Putamen (tissue), 1 donor: ENCODE data around the gene RNU5D-1.
"Not testable (repeated sequence)": the region's sequence is repeated elsewhere in the genome, so short reads cannot be mapped to it uniquely, and the experiment has no call there.

Experiments
- DNase-seq: peaks from one replicate; pipeline ENCODE4 v3.0.0-alpha.2; 2016; ENCODE audit warnings: low spot score

RNU5D-1 gene

GRCh38 chr1:44700573-44700972 lies 30.4 kb downstream of the RNU5D-1 start:
- no peak for DNase-seq

- not testable (repeated sequence) for DNase-seq
Measured at GRCh38 chr1:44699375-44699774, 31.6 kb downstream of the RNU5D-1 start.

- no peak for DNase-seq
Measured at GRCh38 chr1:44698138-44698537, 32.8 kb downstream of the RNU5D-1 start.

- no peak for DNase-seq
Measured at GRCh38 chr1:44696789-44697345, 34.1 kb downstream of the RNU5D-1 start.

GRCh38 chr1:44696101-44696500 lies 34.9 kb downstream of the RNU5D-1 start:
- no peak for DNase-seq

- no peak for DNase-seq
Measured at GRCh38 chr1:44695671-44696070, 35.3 kb downstream of the RNU5D-1 start.

- no peak for DNase-seq
Measured at GRCh38 chr1:44694863-44695478, 36.0 kb downstream of the RNU5D-1 start.

- no peak for DNase-seq
Measured at GRCh38 chr1:44693900-44694299, 37.1 kb downstream of the RNU5D-1 start.

- no peak for DNase-seq
Measured at GRCh38 chr1:44693159-44693558, 37.8 kb downstream of the RNU5D-1 start.

GRCh38 chr1:44689447-44689765 lies 41.6 kb downstream of the RNU5D-1 start:
- no peak for DNase-seq

- no peak for DNase-seq
Measured at GRCh38 chr1:44688760-44689446, 42.1 kb downstream of the RNU5D-1 start.

GRCh38 chr1:44685881-44686280 lies 45.1 kb downstream of the RNU5D-1 start:
- DNase-seq, result no peak

GRCh38 chr1:44685218-44685617 lies 45.8 kb downstream of the RNU5D-1 start:
- DNase-seq, result no peak

- DNase-seq, result no peak
Measured at GRCh38 chr1:44684525-44684924, 46.4 kb downstream of the RNU5D-1 start.

GRCh38 chr1:44682883-44683265 lies 48.1 kb downstream of the RNU5D-1 start:
- DNase-seq, result no peak

GRCh38 chr1:44681905-44682882 lies 48.8 kb downstream of the RNU5D-1 start:
- no peak for DNase-seq
